ENCODE measurements around the gene ANKRD33B. TPM values are rescaled to one million over a fixed set of nuclear protein-coding genes. Genes with fewer than 3 reads are reported as not detected.

Gene ANKRD33B
- total and polyA plus RNA-seq, 2 donors from 2014 or later: 4.8 to 20.3 TPM

GRCh38 chr5:10666531-10667299, 102.8 kb downstream of the ANKRD33B start:
- no peak overlapping the region for H3K4me3 ChIP-seq (ENCODE audit: low read length in 3 of 3)
- H3K4me1 ChIP-seq (ENCODE audit: control insufficient read depth in 2 of 3, insufficient read depth in 2 of 3, low read depth in 1 of 3, low read length in 3 of 3): no peaks in the 10 kb centered on the region
- no peak overlapping the region for H3K27ac ChIP-seq (ENCODE audit: low read depth in 2 of 2, low read length in 2 of 2)
- H3K36me3 ChIP-seq (ENCODE audit: control insufficient read depth in 2 of 3, insufficient read depth in 3 of 3, low read length in 3 of 3): no peaks in the 10 kb centered on the region
- FAIRE-seq (no peak), DNase-seq (no peak)
- H3K27me3 ChIP-seq (ENCODE audit: control insufficient read depth, insufficient read depth, low read length): no peaks in the 10 kb centered on the region
- no peaks in the 10 kb centered on the region for H3K9me3 ChIP-seq (ENCODE audit: control insufficient read depth in 2 of 3, insufficient read depth in 1 of 3, low read length in 3 of 3)
- no peak overlapping the region for H3K9ac ChIP-seq (ENCODE audit: low read length in 3 of 3)
- intact Hi-C loops (cut with DNase I): no loop called here
- no peak for TF ChIP-seq CTCF (IDR thresholded peaks at IDR 0.05; ENCODE audit: borderline replicate concordance, extremely low read depth, insufficient read depth)

GRCh38 chr5:10667431-10668057, 103.7 kb downstream of the ANKRD33B start:
- Histone ChIP-seq H3K9ac (ENCODE audit: low read length in 3 of 3) (no peak overlapping the region), H3K27ac (ENCODE audit: low read depth in 2 of 2, low read length in 2 of 2) (no peak overlapping the region), H3K36me3 (ENCODE audit: control insufficient read depth in 2 of 3, insufficient read depth in 3 of 3, low read length in 3 of 3) (no peaks in the 10 kb centered on the region), H3K27me3 (ENCODE audit: control insufficient read depth, insufficient read depth, low read length) (no peaks in the 10 kb centered on the region), H3K4me3 (ENCODE audit: low read length in 3 of 3) (no peak overlapping the region), H3K9me3 (ENCODE audit: control insufficient read depth in 2 of 3, insufficient read depth in 1 of 3, low read length in 3 of 3) (no peaks in the 10 kb centered on the region), H3K4me1 (ENCODE audit: control insufficient read depth in 2 of 3, insufficient read depth in 2 of 3, low read depth in 1 of 3, low read length in 3 of 3) (no peaks in the 10 kb centered on the region)
- TF ChIP-seq CTCF (IDR thresholded peaks at IDR 0.05; ENCODE audit: borderline replicate concordance, extremely low read depth, insufficient read depth): no peak
- intact Hi-C loops (cut with DNase I): no loop called here
- FAIRE-seq (no peak), DNase-seq (no peak)

GRCh38 chr5:10668697-10669096, 104.8 kb downstream of the ANKRD33B start:
- intact Hi-C loops (cut with DNase I): no loop called here
- H3K36me3 ChIP-seq (ENCODE audit: control insufficient read depth in 2 of 3, insufficient read depth in 3 of 3, low read length in 3 of 3): no peaks in the 10 kb centered on the region
- H3K9ac ChIP-seq (ENCODE audit: low read length in 3 of 3): no peak overlapping the region
- no peaks in the 10 kb centered on the region for H3K9me3 ChIP-seq (ENCODE audit: control insufficient read depth in 2 of 3, insufficient read depth in 1 of 3, low read length in 3 of 3)
- H3K4me1 ChIP-seq (ENCODE audit: control insufficient read depth in 2 of 3, insufficient read depth in 2 of 3, low read depth in 1 of 3, low read length in 3 of 3): no peaks in the 10 kb centered on the region
- no peaks in the 10 kb centered on the region for H3K27me3 ChIP-seq (ENCODE audit: control insufficient read depth, insufficient read depth, low read length)
- no peak for TF ChIP-seq CTCF (IDR thresholded peaks at IDR 0.05; ENCODE audit: borderline replicate concordance, extremely low read depth, insufficient read depth)
- no peak for DNase-seq
- no peak overlapping the region for H3K4me3 ChIP-seq (ENCODE audit: low read length in 3 of 3)
- no peak overlapping the region for H3K27ac ChIP-seq (ENCODE audit: low read depth in 2 of 2, low read length in 2 of 2)
- no peak for FAIRE-seq
